Measurements from ENCODE around the gene OR56A5. TPM values are rescaled to one million over a fixed set of nuclear protein-coding genes. Genes with fewer than 3 reads are reported as not detected.
"Not testable (repeated sequence)": the region's sequence is repeated elsewhere in the genome, so short reads cannot be mapped to it uniquely, and the experiment has no call there.

OR56A5 gene
- total RNA-seq, 2 experiments from 2014 or later = not detected

- ATAC-seq = no peak
- H3K4me1 Mint-ChIP-seq = no peaks in the 10 kb centered on the region
- H3K4me3 Mint-ChIP-seq = no peak overlapping the region
- H3K9me3 Mint-ChIP-seq (ENCODE audit: low read depth) = peaks cover 10% of the 10 kb centered on the region
- DNase-seq = no peak
- H3K36me3 Mint-ChIP-seq = no peaks in the 10 kb centered on the region
- CTCF ChIA-PET = no interaction called here
- H3K27me3 Mint-ChIP-seq = no peaks in the 10 kb centered on the region
- no peak overlapping the region for H3K27ac Mint-ChIP-seq
Measured at GRCh38 chr11:5966958-5967357, 1.3 kb downstream of the OR56A5 start.

- ATAC-seq, H3K27me3 Mint-ChIP-seq, H3K27ac Mint-ChIP-seq, DNase-seq, H3K4me3 Mint-ChIP-seq, CTCF ChIA-PET, H3K36me3 Mint-ChIP-seq, H3K4me1 Mint-ChIP-seq: not testable (repeated sequence)
- peaks cover 11% of the 10 kb centered on the region for H3K9me3 Mint-ChIP-seq (ENCODE audit: low read depth)
Measured at GRCh38 chr11:5960704-5961320, 7.5 kb downstream of the OR56A5 start.

GRCh38 chr11:5955586-5955985 is 12.7 kb downstream of the OR56A5 start:
- Mint-ChIP-seq H3K36me3 (no peaks in the 10 kb centered on the region), H3K4me3 (no peak overlapping the region), H3K9me3 (ENCODE audit: low read depth) (no peaks in the 10 kb centered on the region), H3K4me1 (no peaks in the 10 kb centered on the region), H3K27me3 (peaks cover 3% of the 10 kb centered on the region), H3K27ac (no peak overlapping the region)
- DNase-seq = no peak
- CTCF ChIA-PET = no interaction called here
- ATAC-seq = no peak

- Mint-ChIP-seq H3K9me3 (ENCODE audit: low read depth) (no peaks in the 10 kb centered on the region), H3K27me3 (peaks cover 10% of the 10 kb centered on the region), H3K4me3 (no peak within 1 kb of the TSS), H3K36me3 (no peaks in the 10 kb centered on the region), H3K27ac (no peak within 1 kb of the TSS), H3K4me1 (no peaks in the 10 kb centered on the region)
- ATAC-seq (no peak), DNase-seq (no peak)
- CTCF ChIA-PET = no interaction called here
Measured at GRCh38 chr11:5941951-5942350, 26.3 kb downstream of the OR56A5 start, which contains the start of gene OR56A3. Gene OR56A3, plus strand, starts transcription at chr11:5942251. Its CDS starts 5,096 bp downstream, at chr11:5947347.

GRCh38 chr11:5940748-5941147 is 27.5 kb downstream of the OR56A5 start:
- Mint-ChIP-seq H3K36me3 (no peaks in the 10 kb centered on the region), H3K4me1 (no peaks in the 10 kb centered on the region), H3K27me3 (peaks cover 10% of the 10 kb centered on the region), H3K27ac (no peak overlapping the region), H3K9me3 (ENCODE audit: low read depth) (no peaks in the 10 kb centered on the region), H3K4me3 (no peak overlapping the region)
- DNase-seq (no peak), ATAC-seq (no peak)
- CTCF ChIA-PET = interaction anchor here (0.6 kb wide), 1 partner anchor 38 kb away, joined by 3 read pairs; no protein-coding TSS in a partner anchor

- Mint-ChIP-seq H3K36me3 (no peaks in the 10 kb centered on the region), H3K4me1 (no peaks in the 10 kb centered on the region), H3K27me3 (peaks cover 4% of the 10 kb centered on the region), H3K9me3 (ENCODE audit: low read depth) (no peaks in the 10 kb centered on the region), H3K4me3 (no peak overlapping the region), H3K27ac (no peak overlapping the region)
- CTCF ChIA-PET = no interaction called here
- no peak for DNase-seq
- ATAC-seq = no peak
Measured at GRCh38 chr11:5938603-5938965, 29.7 kb downstream of the OR56A5 start.

- ATAC-seq (no peak), DNase-seq (no peak)
- H3K9me3 Mint-ChIP-seq (ENCODE audit: low read depth) = no peaks in the 10 kb centered on the region
- no peak overlapping the region for H3K4me3 Mint-ChIP-seq
- H3K4me1 Mint-ChIP-seq = no peaks in the 10 kb centered on the region
- CTCF ChIA-PET = interaction anchor here (0.7 kb wide), 1 partner anchor 12 kb away, joined by 3 read pairs; no protein-coding TSS in a partner anchor
- H3K27me3 Mint-ChIP-seq = peaks cover 3% of the 10 kb centered on the region
- H3K36me3 Mint-ChIP-seq = no peaks in the 10 kb centered on the region
- H3K27ac Mint-ChIP-seq = no peak overlapping the region
Measured at GRCh38 chr11:5937868-5938602, 30.3 kb downstream of the OR56A5 start.

- DNase-seq (no peak), ATAC-seq (no peak)
- H3K4me1 Mint-ChIP-seq = no peaks in the 10 kb centered on the region
- CTCF ChIA-PET = no interaction called here
- peaks cover 9% of the 10 kb centered on the region for H3K9me3 Mint-ChIP-seq (ENCODE audit: low read depth)
- no peaks in the 10 kb centered on the region for H3K36me3 Mint-ChIP-seq
- no peak overlapping the region for H3K27ac Mint-ChIP-seq
- H3K4me3 Mint-ChIP-seq = no peak overlapping the region
- no peaks in the 10 kb centered on the region for H3K27me3 Mint-ChIP-seq
Measured at GRCh38 chr11:5933116-5933515, 35.2 kb downstream of the OR56A5 start.

GRCh38 chr11:5932671-5933070 is 35.6 kb downstream of the OR56A5 start:
- no peak overlapping the region for H3K4me3 Mint-ChIP-seq
- no peaks in the 10 kb centered on the region for H3K36me3 Mint-ChIP-seq
- peaks cover 9% of the 10 kb centered on the region for H3K9me3 Mint-ChIP-seq (ENCODE audit: low read depth)
- DNase-seq (no peak), ATAC-seq (no peak)
- CTCF ChIA-PET = no interaction called here
- no peaks in the 10 kb centered on the region for H3K27me3 Mint-ChIP-seq
- no peak overlapping the region for H3K27ac Mint-ChIP-seq
- no peaks in the 10 kb centered on the region for H3K4me1 Mint-ChIP-seq

- no peaks in the 10 kb centered on the region for H3K4me1 Mint-ChIP-seq
- no peak overlapping the region for H3K4me3 Mint-ChIP-seq
- CTCF ChIA-PET = no interaction called here
- no peaks in the 10 kb centered on the region for H3K36me3 Mint-ChIP-seq
- peaks cover 9% of the 10 kb centered on the region for H3K9me3 Mint-ChIP-seq (ENCODE audit: low read depth)
- ATAC-seq (no peak), DNase-seq (no peak)
- no peak overlapping the region for H3K27ac Mint-ChIP-seq
- H3K27me3 Mint-ChIP-seq = no peaks in the 10 kb centered on the region
Measured at GRCh38 chr11:5931061-5931460, 37.2 kb downstream of the OR56A5 start.

- Mint-ChIP-seq H3K36me3 (no peaks in the 10 kb centered on the region), H3K27me3 (no peaks in the 10 kb centered on the region), H3K4me1 (no peaks in the 10 kb centered on the region), H3K9me3 (ENCODE audit: low read depth) (peaks cover 9% of the 10 kb centered on the region), H3K27ac (no peak overlapping the region), H3K4me3 (no peak overlapping the region)
- CTCF ChIA-PET = no interaction called here
- ATAC-seq = no peak
- DNase-seq = no peak
Measured at GRCh38 chr11:5930614-5931013, 37.7 kb downstream of the OR56A5 start.

GRCh38 chr11:5929571-5930368 is 38.5 kb downstream of the OR56A5 start:
- H3K4me3 Mint-ChIP-seq = no peak overlapping the region
- no peaks in the 10 kb centered on the region for H3K27me3 Mint-ChIP-seq
- no peaks in the 10 kb centered on the region for H3K4me1 Mint-ChIP-seq
- CTCF ChIA-PET = interaction anchor here (0.6 kb wide), 1 partner anchor 420 kb away, joined by 3 read pairs; no protein-coding TSS in a partner anchor
- H3K27ac Mint-ChIP-seq = no peak overlapping the region
- peaks cover 9% of the 10 kb centered on the region for H3K9me3 Mint-ChIP-seq (ENCODE audit: low read depth)
- no peak for ATAC-seq
- no peak for DNase-seq
- H3K36me3 Mint-ChIP-seq = no peaks in the 10 kb centered on the region

GRCh38 chr11:5928811-5929210 is 39.5 kb downstream of the OR56A5 start:
- DNase-seq (no peak), ATAC-seq (no peak)
- no peaks in the 10 kb centered on the region for H3K4me1 Mint-ChIP-seq
- CTCF ChIA-PET = no interaction called here
- no peaks in the 10 kb centered on the region for H3K27me3 Mint-ChIP-seq
- peaks cover 9% of the 10 kb centered on the region for H3K9me3 Mint-ChIP-seq (ENCODE audit: low read depth)
- H3K27ac Mint-ChIP-seq = no peak overlapping the region
- H3K4me3 Mint-ChIP-seq = no peak overlapping the region
- H3K36me3 Mint-ChIP-seq = no peaks in the 10 kb centered on the region

- no peaks in the 10 kb centered on the region for H3K4me1 Mint-ChIP-seq
- ATAC-seq (no peak), DNase-seq (no peak)
- CTCF ChIA-PET = no interaction called here
- peaks cover 9% of the 10 kb centered on the region for H3K9me3 Mint-ChIP-seq (ENCODE audit: low read depth)
- no peaks in the 10 kb centered on the region for H3K36me3 Mint-ChIP-seq
- H3K4me3 Mint-ChIP-seq = no peak overlapping the region
- no peak overlapping the region for H3K27ac Mint-ChIP-seq
- no peaks in the 10 kb centered on the region for H3K27me3 Mint-ChIP-seq
Measured at GRCh38 chr11:5928271-5928670, 40.0 kb downstream of the OR56A5 start.
